RPMI8226 (cell line): ENCODE data around the gene ZNF213.

Source experiments
- DNase-seq: peaks from one replicate; pipeline ENCODE4 v3.0.0-alpha.2; 2015

The ZNF213 gene

DNA sequence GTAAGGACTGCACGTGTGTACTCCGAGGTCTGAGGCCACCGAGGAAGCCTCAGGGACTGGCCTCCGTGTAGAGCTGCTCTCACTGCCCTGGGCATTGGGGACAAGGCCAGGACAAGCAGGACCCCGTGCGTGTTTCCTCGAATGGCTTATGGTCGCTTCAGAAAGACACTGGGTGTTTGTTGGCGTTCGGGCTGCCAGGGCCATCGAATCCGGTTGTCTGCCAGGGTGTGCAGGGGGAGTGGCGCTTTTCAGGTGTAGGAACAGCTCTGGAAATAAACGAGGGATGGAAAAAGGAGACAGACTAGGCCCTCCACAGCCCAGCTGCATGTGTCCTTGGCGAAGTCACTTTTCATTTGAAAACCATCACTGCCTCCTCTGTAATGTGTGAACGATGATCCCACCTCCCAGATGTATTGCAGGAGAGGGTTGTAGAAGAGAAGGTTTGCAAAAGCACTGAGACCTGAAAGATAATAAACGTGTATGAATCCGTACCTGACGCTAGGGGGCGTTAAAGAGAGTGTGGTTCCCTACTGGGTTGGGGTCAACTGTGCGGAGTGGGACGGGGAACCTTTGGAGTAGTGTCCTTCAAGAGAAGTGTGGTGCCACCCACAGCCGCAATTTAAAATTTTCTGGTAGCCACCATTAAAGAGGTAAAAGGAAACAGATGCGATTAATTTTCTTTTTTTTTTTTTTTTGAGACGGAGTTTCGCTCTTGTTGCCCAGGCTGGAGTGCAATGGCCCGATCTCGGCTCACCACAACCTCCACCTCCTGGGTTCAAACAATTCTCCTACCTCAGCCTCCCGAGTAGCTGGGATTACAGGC lies 33.6 kb upstream of the ZNF213 start:
- peak; percentile 80 for DNase-seq

DNA sequence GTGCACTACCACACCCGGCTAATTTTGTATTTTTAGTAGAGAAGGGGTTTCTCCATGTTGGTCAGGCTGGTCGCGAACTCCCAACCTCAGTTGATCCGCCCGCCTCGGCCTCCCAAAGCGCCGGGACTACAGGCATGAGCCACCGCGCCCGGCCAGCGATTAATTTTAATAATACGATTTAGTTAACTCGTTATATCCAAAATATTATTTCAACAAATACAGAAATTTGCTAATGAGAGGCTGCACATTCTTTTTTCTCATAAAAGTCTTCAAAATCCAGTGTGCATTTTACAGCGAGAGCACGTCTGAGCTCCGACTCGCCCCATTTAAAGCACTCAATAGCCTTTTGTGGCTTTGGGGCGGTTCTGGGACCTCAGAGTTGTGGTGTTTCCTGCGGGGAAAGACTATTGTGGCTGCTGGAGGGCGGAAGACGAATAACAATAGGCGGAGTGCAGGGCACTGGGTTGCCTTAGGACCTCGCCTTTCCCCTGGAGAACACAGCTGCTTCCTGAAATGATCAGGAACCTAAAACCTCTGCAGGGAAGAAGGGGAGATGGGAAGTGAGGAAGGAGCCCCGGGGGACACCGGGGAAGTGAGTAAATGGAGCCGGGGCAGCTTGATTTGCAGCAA lies 32.9 kb upstream of the ZNF213 start:
- no peak for DNase-seq

DNA sequence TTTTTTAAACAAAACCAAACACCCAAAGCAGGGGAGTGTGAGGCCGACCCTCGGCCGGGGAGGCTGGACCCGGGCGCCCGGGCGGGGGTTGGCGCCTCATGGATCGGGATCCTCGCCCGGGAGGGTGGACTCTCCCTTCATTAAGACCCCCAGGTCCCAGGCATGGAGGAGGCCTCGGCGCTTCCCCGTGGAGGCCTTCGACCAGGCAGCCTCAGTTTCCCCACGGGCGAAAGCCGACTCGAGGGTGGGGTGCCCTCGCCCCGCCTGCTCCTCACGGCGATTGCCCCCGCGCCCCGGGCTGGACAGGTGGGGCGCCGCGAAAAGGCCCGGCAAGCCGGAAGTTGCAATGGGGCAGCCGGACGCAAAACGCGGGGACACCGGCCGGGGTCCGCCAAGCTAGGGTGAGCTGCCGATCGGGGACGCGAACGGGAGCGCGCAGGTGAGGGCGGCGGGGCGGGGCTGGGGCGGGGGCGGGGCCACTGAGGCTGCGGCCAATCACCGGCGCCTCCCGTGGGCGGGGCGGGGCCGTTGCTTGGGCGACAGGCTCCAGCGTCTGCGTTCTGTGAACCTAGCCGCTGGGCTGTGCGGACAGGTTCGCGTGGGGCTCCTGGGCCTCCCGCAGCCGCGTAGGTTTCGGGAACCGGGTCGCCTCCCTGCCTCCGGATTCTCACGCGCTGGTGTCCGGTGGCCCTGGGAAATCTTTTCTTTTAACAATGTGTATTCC lies 28.5 kb upstream of the ZNF213 start:
- peak; percentile 97 for DNase-seq

DNA sequence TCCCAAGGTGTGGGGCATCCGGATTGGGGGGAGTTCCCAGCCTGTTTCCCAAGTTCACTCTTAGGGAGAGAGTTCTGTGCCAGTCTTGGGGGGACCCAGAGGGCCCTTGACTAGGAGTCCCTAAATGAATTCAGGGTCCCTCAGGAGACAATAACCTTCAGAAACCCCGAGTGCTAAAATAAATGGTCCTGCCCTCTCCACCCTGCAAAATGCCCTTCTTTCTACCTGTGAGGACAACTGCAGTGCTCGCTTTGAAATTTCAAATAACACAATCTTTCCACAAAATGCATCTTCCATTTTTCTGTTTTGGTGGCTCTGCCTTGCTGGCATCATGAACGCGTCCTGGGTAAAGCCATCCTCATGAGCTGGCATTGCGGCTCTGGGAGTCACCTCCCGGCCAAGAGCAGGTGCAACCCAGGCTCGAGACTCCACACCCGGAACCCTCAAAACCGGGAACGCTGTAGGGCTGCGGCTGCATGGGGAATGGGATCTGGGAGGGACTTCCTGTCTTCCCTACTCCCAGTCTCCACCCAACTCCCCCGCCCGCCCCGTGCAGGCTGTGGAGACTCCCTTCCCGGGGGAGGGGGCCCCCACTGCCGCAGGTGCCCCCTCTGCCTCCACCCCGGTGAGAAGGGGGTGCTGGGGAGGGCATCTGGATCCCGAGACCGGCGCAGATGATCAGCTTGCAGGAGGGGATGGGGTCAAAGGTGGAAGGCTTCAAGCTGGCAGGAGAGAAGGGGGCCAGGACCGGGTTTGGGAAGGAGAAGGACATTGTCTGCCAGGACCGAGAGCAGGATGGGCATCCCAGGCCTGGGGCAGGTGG lies 22.6 kb upstream of the ZNF213 start, which contains the start of gene ZNF205:
Gene ZNF205, plus strand, starts transcription at position 529 of the 823 bp plus-strand sequence. CDS start 845 bp downstream, outside the sequence.
- DNase-seq = peak; percentile 62

DNA sequence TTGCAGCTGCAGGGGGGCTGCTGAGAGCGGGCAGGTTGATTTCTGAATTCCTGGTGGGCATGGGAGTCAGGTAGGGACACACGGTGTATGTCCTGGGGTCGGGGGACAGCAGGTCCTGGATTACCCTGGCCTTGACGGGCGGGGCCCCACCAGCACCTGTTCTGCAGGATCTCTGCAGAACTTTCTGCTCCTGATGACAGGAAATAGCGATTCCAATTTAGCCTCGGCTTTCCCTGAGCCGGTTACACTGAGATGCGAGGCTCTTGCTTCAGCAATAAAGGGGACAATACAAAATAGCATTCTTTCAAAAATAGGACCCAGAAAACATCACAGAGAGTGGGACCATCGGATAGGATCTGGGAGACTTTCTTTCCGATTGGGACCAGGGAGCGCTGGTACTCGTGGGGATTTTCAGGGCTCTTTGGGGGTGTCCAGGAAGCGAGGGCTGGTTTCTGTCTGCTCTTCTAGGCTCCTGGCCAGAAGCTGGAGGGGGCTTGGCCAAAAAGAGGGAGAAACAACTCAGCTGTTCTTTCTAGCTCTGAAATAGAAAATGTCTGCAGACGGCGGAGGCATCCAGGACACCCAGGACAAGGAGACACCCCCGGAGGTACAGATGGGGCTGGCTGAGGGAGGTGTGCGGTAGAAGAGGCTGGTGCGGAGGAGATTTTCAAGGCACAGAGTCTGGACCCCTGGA lies 21.8 kb upstream of the ZNF213 start:
- DNase-seq = no peak

DNA sequence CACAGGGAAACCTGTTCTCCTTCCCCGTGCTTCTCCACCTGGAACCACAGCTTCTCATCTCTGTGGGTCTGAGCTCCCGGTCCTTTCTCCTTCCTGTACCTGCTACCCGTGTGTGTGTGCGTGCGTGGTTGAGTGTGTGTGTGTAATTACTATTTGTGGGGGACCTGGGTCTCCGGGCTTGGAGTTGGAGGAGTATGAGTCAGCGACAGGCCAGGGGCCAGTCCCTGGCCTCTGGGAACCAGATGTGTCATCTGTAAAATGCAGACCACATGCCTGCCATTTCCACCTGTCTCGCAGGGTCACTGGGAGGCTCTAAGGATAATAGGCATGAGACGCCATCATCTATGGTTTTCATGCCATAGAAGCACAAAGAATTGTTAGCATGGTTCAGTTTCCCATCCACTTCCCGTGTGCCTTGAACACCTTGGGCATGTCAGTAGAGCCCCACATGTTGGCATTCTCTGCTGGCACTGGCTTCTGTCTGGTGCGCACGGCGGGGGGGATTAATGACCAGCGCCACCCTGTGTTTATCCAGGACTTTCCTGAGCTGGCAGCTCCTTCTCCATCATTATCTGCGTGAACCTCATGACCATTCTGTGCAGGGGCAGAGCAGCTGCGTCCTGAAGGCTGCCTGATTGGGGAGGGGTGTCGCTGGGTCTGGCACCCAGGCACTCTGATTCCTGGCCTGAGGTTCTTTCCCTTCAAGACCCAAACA lies 20.9 kb upstream of the ZNF213 start:
- DNase-seq = no peak

DNA sequence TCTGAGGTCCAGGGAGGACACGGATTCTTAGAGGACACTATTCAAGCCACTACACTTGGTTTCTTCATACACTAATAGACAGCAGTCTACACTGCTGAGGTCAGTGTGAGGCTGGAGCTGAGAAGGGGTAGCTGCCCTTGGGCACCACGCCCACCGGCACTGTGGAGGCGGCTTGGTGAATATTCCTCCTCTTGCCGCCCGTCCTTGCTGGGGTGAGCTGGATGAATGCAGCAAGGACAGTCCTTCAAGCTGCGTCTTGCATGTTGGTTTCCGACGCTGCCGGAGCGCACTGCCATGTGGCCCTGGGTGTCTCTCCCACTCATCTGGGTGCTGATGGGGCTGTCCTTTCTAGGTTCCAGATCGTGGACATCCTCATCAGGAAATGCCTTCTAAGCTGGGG lies 19.8 kb upstream of the ZNF213 start:
- DNase-seq = no peak

DNA sequence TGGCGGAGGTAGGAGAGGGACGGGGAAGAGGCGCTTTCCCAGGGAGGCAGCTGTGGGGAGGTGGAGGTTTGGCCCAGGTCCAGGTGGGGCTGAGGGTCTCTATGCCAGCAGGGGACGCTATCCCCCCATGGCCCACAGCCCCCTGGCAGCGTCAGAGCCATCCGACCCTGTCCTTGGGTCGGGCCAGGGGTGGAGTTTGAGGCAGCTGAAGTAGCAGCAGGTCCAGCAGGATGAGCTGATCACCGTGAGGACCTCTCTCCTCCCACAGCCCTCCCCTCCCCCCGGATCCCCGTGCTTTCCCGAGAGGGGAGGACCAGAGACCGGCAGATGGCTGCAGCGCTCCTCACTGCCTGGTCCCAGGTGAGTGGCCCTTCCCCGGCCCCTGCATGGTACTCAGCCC lies 19.3 kb upstream of the ZNF213 start:
- DNase-seq = no peak

DNA sequence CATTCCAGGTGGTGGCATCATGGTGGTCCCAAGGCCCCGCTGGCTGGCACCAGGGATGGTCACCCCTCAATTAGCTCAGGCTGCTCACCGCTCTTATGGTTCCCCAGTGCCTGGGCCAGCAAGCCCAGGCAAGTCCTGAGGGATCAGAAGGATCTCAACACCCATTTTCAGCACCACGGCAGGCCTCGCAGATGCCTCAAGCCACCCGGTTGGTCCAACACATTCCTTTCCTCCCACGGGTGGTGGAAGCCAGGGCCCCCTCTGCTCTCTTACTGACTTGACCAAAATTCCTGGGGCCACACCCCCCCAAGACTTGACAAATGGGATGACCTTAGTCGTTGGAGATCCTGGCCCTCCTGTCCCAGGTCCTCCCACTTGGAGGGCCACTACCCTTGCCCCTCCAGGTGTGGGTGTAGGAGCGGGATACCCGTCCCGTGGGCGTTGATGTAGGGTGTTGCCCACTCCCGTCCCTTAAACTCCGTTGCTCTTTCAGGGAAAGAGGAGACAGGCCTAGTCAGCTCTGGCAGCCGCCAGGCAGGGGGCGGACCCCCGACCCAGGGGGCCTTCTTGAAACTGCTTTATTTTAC lies 16.5 kb upstream of the ZNF213 start:
- no peak for DNase-seq

DNA sequence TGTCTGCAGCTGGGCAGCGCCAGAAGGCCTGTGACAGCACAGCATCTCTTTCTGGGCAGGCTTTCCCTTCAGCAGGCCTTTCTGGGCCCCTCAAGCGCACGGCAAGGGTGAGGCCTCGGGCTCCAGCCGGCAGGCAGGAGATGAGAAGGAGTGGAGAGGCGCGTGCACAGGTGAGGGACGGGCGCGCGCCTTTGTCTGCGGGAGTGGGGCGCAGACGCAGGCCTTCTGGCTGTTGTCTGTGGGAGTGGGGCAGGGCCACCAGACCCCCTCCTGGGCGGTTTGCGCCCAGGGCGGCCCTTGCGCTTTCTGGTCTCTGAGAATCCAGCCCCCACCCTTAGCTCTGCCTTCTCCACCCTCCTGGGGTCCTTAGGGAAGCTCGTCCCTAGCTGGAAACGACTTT lies 16.0 kb upstream of the ZNF213 start:
- no peak for DNase-seq

DNA sequence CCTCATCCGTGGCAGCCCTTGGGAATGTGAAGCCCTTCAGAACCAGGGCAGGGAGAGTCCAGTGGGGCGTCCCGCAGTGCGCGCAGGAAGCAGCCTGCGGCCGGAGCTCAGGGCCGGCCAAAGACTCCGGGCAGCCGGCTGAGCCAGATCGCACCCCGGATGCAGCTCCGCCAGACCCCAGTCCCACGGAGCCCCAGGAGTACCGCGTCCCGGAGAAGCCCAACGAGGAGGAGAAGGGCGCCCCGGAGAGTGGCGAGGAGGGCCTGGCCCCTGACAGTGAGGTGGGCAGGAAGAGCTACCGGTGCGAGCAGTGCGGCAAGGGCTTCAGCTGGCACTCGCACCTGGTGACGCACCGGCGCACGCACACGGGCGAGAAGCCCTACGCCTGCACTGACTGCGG lies 15.5 kb upstream of the ZNF213 start:
- no peak for DNase-seq

DNA sequence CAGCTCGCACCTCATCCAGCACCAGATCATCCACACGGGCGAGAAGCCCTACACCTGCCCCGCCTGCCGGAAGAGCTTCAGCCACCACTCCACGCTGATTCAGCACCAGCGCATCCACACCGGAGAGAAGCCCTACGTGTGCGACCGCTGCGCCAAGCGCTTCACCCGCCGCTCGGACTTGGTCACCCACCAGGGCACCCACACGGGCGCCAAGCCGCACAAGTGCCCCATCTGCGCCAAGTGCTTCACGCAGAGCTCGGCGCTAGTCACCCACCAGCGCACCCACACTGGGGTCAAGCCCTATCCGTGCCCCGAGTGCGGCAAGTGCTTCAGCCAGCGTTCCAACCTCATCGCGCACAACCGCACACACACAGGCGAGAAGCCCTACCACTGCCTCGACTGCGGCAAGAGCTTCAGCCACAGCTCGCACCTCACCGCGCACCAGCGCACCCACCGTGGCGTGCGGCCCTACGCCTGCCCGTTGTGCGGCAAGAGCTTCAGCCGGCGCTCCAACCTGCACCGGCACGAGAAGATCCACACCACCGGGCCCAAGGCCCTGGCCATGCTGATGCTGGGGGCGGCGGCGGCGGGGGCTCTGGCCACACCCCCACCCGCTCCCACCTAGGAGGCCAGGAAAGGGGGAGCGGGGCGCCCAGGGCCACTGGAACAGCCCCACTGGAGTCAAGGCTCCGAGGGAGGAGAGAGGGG lies 15.0 kb upstream of the ZNF213 start:
- no peak for DNase-seq

DNA sequence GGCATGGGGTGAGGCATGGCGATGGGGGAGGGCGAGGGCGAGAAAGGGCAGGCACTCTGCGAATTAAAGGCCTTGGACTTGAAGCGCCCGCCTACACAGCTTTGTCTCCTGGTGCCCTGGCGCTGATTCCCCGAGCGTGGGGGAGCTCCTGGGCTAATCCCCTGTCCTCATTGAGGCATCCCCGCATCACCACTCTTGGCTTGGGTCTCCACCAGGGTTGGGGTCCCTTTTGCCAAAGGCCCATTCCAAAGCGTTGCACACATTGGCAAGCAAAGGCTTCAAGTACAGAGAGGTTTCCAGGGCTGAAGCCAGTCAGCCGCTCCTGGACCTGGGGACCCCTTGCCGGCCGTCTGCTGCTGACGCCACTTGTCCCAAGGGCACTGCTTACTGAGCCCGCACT lies 14.4 kb upstream of the ZNF213 start:
- no peak for DNase-seq

DNA sequence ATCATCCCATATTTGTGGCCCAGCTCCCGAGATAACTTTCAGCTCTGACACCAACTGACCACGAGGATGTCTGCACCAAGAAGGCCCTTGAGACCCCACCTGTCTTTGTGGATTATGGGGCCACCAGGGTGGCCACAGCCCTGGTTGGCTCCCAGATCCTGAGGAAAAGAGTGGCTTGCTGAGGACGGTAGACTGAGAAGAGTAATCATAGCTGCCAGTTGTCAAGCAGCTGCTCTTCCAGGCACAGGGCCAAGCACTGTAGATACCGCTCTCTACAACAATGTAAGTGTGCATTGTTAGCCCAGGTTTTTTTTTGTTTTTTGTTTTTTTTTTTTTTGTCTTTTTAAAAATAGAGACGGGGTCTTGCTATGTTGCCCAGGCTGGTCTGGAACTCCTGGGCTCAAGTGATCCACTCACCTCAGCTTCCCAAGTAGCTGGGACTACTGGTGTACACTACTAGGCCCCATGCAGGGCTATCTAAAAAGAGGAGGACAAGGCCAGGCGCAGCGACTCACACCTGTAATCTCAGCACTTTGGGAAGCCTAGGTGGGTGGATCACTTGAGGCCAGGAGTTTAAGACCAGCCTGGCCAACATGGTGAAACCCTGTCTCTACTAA lies 12.9 kb upstream of the ZNF213 start:
- DNase-seq = no peak

DNA sequence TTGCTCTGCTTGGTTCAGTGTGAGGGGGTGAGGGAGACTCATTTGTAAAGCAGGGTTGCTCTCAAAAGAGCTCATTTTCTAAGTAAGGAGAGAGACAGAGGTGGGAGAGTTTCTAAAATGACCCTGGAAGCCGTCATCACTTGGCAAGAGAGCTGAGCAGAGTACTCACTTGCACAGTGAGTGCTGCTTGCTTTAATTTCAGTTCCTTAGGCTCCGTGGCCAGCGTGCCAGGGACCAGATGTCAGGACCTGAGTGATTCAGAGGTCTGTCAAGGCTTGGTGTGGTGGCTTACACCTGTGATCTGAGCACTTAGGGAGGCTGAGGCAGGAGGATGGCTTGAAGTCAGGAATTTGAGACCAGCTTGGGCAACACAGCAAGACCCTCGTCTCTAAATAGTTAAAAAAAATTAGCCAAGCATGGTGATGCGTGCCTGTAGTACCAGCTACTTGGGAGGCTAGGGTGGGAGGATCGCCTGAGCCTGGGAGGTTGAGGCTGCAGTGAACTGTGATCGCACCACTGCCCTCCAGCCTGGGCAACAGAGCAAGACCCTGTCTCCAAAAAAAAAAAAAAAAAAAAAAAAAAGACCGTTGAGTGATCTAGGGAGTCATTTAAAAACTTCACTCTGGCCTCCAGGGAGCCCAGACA lies 11.8 kb upstream of the ZNF213 start:
- peak; percentile 48 for DNase-seq

DNA sequence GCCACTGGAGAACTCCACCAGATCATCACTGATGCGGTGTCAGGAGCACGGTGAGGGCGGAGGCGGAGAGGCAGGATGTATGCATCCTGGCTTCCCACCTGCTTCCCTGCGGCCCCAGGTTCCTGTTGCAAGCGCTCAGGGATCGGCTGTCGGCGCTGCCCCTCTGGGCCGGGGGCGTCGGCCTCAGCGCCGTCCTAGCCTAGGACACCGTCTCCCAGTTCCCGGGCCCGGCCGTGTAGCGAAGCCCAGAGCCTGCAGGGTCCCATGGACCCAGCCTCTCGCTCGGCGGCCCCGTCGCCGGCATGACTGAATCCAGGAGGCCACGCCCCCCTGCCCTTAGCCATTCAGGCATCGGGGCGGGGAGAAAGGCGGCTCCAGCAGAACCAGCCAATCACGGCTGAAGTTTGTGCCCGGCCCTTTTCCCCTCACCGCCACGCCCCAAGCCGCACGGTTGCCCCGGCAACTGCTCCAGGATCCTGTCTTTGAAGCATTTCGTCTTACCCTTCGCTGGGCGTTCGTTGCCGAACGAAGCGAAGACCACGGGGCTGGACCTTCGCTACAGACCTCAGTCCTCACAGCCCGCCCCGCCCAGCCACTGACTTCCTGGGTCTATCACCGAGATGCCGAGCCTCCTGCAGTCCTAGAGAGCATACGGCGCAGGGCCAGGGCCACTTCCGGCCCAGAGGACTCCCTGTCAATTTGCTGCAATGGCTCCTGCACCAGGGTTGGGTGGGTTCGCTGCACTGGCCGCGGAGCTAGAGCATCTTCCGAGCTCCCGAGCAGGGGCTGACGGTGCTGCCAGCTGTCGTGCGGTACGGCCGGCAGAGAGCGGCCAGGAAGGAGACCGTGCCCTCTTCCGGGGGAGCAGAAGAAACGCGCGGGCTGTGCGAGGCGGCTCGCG lies 10.6 kb upstream of the ZNF213 start:
- peak; percentile 99 for DNase-seq

DNA sequence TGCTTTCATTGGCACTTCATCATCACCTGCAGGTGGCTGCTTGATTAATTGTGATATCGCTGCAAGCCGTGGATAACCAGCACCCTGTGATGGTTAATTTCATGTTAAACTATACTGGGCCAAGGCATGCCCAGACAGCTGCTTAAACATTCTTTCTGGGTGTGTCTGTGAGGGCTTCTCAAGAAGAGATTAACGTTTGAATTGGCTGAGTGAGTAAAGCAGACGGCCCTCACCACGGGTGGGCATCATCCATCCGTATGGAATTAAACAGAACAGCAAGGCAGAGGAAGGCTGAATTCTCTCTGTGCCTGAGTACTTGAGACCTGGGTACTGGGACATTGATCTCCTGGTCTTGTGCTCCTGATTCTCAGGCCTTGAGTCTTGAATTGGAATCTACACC lies 7.1 kb upstream of the ZNF213 start:
- no peak for DNase-seq
